ENCODE results near the gene ARL16. TPM values are rescaled to one million over a fixed set of nuclear protein-coding genes. Genes with fewer than 3 reads are reported as not detected.
A peak's percentile ranks its signal among the peaks of the same experiment; 100 is the strongest.

The ARL16 gene
- total RNA-seq, 2 donors from 2014 or later = 12.2 to 22.3 TPM

DNA sequence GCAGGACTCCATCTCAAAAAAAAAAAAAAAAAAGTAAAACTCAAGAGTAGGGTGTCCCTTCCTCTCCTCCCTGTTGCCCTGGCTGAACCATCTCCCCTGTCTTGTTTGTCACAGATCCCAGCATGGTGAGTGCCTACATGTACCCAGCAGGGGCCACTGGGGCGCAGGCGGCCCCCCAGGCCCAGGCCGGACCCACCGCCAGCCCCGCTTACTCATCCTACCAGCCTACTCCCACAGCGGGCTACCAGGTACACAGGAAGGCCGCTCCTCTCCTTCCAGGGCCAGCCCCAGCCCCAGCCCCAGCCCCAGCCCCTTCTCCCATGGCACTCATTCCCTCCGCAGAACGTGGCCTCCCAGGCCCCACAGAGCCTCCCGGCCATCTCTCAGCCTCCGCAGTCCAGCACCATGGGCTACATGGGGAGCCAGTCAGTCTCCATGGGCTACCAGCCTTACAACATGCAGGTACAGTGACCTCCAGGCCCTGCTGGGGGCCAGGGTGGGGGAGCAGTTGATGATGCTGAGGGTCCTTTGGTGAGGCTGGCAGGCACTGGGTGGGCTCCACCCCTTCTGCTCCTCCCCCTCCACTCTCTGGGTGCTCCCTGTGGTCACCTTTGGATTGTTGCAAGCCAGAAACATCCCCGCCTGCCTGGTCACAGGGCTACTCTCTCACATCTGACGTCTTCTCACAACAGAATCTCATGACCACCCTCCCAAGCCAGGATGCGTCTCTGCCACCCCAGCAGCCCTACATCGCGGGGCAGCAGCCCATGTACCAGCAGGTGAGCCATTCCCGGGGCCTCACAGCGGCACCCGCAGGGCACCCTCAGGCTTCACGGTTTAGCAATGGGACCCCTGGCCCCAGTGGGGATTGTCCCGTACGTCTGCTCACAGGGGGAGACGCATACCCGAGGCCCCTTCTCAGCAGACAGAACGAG is 17.0 kb upstream of the ARL16 start:
- intact Hi-C loops (cut with DNase I) = no loop called here
- ATAC-seq = no peak

DNA sequence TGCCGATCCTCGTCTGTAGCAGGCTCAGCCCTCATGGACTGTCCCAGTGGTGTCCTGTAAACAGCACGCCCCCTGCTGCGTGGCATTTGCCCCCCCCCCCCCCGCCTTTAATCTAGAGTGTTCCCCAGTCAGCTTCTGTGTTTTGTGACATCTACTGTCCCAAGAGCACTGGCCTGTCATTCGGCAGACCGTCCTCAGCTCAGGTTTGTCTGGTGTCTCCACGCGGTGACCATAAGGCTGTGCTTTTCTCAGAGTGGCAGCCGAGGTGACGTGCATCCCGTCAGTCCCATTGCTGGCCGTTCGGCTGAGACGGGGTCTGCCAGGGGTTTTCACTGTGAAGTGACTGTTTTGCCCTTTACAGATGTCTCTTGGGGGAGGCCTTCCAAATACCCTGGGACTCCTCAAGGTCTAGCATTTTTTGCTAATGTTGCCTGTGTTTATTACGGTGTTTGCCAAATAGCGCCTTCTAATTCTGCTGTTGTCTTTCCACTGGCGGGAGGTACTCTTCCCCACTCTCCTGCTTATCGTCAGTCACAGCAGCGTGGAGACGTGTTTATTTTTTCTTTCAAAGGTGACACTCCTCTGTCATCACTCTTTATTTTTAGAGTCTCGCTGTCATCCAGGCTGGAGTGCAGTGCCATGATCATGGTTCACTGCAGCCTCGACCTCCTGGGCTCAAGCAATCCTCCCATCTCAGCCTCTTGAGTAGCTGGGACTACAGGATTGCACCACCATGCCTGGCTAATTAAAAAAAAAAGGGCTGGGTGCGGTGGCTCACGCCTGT is 13.9 kb upstream of the ARL16 start:
- DNase-seq = no peak
- intact Hi-C loops (cut with DNase I) = no loop called here
- peak; percentile 13 to 21 for ATAC-seq

More for the DNA sequence above, 17.0 kb upstream of the ARL16 start:
- DNase-seq = no peak

DNA sequence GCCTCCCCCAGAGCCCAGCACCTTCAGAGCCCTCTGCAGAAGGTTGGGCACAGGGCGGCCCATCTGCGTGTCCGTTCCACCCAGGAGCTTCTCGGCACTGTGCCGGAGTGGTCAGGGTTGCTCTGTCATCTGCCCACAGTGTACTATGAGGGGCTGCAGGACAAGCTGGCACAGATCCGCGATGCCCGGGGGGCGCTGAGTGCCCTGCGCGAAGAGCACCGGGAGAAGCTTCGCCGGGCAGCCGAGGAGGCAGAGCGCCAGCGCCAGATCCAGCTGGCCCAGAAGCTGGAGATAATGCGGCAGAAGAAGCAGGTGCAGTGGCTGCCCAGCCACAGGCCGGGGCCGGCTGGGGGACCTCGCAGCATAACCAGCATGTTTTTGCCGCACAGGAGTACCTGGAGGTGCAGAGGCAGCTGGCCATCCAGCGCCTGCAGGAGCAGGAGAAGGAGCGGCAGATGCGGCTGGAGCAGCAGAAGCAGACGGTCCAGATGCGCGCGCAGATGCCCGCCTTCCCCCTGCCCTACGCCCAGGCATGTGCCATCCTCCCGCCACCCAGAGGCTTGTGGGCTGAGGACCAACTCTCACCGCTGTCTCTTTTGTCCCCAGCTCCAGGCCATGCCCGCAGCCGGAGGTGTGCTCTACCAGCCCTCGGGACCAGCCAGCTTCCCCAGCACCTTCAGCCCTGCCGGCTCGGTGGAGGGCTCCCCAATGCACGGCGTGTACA is 12.8 kb upstream of the ARL16 start:
- intact Hi-C loops (cut with DNase I) = no loop called here
- no peak for DNase-seq
- peak in 1 of 2 donors; percentile 55 for ATAC-seq

DNA sequence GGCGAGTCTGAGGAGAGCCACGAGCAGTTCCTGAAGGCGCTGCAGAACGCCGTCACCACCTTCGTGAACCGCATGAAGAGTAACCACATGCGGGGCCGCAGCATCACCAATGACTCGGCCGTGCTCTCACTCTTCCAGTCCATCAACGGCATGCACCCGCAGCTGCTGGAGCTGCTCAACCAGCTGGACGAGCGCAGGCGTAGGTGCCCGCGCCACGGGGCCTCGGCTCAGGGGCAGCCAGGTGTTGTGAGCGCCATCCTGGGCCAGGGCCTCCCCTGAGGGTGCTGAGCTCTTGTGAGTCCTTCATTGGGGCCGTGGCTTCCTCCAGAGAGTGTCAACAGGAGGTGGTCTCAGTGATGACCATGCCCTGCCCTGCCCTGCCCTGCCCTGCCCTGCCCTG is 12.2 kb upstream of the ARL16 start:
- intact Hi-C loops (cut with DNase I) = no loop called here
- no peak for ATAC-seq

DNA sequence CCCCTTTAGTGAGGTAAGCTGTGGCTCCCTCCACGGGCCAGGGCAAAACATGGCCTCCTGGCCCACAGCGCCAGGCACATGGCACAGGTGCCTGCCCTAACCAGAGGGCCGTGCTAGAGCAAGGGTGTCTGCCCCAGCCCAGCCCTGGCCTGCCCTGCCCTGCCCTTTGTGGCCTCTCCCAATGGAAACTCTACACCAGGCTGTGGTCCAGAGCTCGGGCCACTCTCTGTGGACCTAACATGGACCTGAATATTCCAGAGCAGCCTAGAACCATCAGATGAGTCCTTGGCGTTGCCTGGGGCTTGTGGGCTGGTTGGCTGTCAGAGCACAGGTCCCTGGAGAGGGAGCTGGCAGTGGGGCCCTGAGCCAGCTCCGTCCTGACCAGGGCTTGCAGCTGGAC is 11.6 kb upstream of the ARL16 start:
- intact Hi-C loops (cut with DNase I) = no loop called here
- no peak for DNase-seq

More for the DNA sequence above, 12.2 kb upstream of the ARL16 start:
- no peak for DNase-seq

DNA sequence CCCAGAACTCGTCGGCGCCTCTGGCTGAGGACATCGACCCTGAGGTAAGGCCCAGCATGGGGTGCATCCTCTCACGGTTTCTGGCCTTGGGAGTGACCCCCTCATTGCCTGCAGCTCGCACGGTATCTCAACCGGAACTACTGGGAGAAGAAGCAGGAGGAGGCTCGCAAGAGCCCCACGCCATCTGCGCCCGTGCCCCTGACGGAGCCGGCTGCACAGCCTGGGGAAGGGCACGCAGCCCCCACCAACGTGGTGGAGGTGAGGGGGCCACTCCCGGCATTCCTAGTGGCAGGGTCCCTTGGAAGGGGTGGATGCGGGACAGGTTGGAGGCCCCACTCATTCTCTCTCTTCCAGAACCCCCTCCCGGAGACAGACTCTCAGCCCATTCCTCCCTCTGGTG is 11.2 kb upstream of the ARL16 start:
- ATAC-seq = no peak
- intact Hi-C loops (cut with DNase I) = no loop called here
- no peak for DNase-seq

More for the DNA sequence above, 11.6 kb upstream of the ARL16 start:
- ATAC-seq = no peak

DNA sequence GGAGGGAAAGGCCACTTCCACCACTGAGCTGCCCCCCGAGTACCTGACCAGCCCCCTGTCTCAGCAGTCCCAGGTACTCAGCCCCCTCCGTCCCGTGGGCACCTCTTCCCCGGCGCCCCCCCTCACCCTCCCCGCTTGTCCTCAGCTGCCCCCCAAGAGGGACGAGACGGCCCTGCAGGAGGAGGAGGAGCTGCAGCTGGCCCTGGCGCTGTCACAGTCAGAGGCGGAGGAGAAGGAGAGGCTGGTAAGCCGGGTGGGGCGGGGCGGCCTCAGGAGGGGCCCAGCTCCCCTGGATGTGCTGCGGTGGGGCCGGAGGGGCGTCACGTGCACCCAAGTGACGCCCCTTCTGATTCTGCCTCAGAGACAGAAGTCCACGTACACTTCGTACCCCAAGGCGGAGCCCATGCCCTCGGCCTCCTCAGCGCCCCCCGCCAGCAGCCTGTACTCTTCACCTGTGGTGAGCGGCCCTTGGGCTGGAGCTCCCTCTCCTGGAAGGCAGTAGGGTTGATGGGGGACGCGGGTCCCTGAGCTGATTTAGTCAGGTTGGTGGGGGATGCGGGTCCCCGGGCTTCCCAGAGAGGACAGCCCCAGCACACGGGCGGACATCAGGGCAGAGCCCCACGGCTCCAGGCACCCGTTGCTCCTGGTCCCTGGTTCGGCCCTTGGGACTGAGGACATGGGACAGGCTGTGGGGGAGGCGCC is 10.1 kb upstream of the ARL16 start:
- DNase-seq (no peak), ATAC-seq (no peak)
- intact Hi-C loops (cut with DNase I) = no loop called here

DNA sequence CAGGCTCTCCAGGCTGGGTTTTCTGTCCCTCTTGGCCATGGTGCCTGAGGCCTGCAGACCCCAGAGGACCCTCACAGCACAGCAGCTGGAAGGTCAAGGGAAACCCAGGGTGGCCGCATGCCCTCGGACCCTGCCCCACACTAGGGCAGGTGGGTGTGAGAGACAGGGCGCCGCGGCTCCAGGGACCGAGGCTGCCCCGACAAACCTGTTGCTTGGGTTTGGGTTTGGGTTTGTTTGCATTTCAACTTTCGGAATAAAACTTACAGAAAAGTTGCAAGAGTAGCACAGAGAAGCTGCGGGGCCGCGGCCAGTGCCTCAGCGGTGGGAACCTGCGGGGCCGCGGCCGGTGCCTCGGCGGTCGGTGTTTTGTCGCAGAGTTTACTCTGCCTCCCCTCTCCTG is 8.0 kb upstream of the ARL16 start:
- no peak for ATAC-seq
- no peak for DNase-seq
- intact Hi-C loops (cut with DNase I) = no loop called here

DNA sequence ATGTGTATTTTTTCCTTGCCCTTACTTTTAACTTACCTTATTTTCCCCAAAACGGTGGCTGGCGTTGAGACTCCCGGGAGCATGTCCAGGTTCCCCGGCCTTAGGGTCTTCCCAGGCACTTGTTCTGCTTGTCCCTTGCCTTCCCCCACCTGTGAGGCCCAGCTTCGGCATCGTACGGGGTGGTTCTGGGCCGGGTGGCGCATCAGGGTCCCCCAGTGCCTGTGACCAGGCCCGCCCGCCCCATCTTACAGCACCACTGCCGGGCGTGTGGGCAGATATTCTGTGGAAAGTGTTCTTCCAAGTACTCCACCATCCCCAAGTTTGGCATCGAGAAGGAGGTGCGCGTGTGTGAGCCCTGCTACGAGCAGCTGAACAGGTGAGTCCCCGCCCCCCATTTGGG is 7.6 kb upstream of the ARL16 start:
- intact Hi-C loops (cut with DNase I) = no loop called here
- ATAC-seq = no peak

DNA sequence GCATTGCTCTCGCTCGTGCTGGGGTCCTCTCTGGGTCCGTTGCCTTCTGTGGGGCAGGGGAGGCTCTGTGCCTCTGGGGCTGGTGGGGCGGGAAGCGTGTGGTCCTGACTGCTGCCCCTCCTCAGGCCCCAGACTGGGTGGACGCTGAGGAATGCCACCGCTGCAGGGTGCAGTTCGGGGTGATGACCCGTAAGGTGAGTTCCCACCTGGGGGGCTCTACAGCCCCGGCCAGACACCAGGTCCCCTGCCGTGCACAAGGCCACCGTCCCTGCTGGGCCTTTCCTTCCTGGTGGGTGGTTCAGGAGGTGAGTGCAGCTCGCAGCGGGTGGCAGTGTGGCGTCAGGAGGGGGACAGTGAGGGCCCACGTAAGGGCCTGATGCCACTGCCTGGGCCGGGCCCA is 7.0 kb upstream of the ARL16 start:
- intact Hi-C loops (cut with DNase I) = no loop called here
- ATAC-seq (no peak), DNase-seq (no peak)

More for the DNA sequence above, 7.6 kb upstream of the ARL16 start:
- DNase-seq = no peak

DNA sequence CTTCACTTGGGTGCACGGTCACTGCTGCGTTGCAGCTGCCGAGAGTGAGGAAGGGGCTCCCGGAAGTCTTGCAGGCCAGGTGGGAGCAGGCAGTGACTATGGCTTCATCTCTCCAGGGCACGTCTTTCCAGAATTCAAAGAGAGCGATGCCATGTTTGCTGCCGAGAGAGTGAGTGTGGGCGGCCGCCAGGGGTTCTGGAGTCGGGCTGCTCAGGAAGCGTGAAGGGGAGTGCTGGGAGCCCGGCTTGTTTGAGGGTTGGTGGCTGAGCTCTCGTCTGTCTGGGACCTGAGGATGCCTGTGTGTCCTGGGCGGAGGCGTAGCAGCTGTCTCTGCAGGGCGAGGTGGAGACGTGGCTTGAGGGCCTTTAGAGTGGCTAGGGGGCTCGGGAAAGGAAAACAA is 6.5 kb upstream of the ARL16 start:
- intact Hi-C loops (cut with DNase I) = no loop called here
- DNase-seq (no peak), ATAC-seq (no peak)

DNA sequence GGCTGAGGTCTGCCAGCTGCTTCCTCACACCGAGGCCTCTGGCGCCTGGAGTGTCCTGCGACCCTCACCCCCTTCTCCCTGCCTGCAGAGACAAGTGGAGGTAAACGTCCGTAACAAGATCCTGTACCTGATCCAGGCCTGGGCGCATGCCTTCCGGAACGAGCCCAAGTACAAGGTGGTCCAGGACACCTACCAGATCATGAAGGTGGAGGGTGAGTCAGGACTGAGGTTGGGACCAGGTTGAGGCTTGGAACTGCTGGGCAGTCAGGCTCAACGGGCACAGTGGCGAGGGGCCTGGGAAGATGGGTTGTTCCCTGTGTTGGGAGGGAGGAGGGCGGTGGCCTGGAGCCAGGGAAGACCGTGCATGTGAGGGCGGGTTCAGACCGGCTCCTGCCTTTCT is 5.0 kb upstream of the ARL16 start:
- ATAC-seq = no peak

DNA sequence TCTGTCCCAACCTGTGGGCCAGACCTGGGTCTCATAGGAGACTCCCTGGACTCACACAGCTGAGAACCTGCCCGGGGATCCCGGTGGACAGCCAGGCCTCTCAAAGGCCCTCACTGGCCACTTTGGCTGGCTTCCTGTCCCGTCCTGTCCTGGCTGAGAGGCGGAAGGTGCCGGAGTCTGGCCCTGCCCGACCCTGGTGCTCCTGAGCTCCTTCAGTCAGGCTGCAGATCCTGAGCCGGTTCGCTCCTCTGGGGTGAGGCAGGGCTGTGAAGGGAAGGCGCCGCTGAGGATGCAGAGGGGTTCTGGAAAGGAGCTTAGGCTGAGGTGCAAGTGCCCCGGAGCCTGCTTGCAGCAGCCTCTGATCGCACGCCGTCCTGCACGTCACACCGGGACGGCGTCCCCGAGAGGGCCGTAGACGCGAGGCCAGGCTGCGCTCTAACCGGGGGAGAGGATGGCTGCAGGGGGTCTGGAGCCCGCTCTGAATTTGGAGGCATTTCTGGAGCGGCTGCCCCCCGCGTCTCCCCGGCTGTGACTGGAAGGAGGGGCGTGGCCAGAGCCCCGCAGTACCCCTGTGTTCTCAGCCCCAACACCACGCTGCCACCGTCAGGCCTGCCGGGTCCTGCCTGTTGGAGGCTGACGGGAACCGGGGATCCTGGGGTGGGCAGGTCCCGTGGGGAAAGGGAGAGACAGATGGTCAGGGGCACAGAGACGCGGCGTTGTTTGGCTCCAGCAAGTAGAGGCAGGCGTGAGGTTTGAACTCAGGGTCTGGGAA is 4.4 kb upstream of the ARL16 start:
- DNase-seq (no peak), ATAC-seq (no peak)
- intact Hi-C loops (cut with DNase I) = no loop called here

More for the DNA sequence above, 5.0 kb upstream of the ARL16 start:
- intact Hi-C loops (cut with DNase I) = no loop called here
- DNase-seq = no peak

DNA sequence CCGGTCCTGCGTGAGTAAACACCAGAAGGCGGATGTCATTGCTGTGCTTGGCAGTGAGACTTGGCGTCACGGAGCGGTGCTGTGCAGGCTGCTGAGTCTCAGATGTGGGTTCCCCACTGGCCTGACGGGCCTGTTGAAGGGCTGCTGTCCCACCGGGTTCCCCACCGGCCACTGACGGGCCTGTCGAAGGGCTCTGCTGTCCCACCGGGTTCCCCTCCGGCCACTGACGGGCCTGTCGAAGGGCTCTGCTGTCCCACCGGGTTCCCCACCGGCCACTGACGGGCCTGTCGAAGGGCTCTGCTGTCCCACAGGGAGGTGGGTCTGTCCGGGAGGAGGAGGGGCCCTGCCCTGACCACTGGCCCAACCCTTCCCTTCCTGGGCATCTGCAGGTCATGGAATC is 3.0 kb upstream of the ARL16 start:
- ATAC-seq = no peak
- intact Hi-C loops (cut with DNase I) = no loop called here
- no peak for DNase-seq

DNA sequence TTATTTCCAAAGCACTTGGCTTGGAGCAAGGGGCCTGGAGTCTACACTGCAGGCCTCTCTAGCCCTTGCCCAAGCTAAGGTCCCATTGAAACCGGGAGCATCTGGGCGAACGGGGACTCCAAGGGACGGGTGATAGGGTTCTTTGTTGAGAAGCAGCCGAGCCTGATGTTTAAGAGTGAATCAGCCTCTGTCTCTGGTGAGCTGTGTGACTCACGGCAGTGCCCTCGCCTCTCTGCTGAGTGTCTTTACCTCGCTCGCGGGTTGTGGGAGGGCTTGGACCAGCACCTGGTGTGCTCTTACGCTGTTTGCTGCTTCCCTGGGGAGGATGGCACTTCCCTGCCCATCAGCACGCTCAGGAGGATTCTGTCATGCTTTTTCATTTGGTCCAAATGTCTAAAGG is 1.5 kb upstream of the ARL16 start:
- ATAC-seq (no peak), DNase-seq (no peak)
- intact Hi-C loops (cut with DNase I) = no loop called here

DNA sequence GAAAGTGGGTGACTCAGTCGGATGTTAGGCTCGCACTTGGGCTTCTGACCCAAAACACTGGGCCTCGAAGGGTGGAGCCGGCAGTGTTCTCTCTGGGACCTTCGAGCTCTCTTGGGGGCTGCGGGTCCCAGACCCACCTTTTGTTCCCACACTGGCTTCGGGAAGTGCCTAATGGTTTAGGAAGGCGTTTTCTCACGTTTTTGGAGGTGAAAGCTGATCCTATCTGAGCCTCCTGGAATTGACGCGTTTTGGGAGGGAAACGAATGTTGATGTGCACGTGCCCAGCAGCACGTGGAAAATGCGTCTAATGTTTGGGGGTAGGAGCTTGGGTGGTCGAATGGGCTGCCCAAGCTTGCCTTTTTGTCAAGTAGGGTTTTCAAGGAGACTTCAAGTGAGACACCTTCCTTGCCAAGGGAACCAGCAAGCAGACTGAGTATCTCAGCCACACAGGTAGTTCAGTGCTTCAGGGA is 880 bp upstream of the ARL16 start:
- ATAC-seq (peak; percentile 2 to 39), DNase-seq (no peak)
- intact Hi-C loops (cut with DNase I) = no loop called here

DNA sequence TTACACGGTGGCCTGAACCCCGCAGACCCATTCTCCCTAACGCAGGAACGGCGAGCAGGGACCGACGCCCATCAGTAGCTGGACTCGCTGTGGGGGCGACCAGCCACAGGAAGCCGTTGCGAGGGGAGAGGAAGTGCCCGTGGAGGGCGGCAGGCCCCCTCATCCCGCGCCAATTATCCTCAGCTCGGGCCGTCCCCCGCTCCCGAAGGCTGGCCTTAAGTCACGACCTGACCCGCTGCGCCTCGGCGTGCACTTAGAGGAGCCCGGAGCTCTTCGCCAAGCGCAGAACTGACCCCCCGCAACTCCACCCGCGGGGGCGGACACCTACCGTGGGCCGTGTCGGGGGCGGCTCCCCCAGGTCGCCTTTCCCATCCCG is 401 bp downstream of the ARL16 start:
- intact Hi-C loops (cut with DNase I) = no loop called here
- ATAC-seq = peak; percentile 5 to 20
- no peak for DNase-seq

DNA sequence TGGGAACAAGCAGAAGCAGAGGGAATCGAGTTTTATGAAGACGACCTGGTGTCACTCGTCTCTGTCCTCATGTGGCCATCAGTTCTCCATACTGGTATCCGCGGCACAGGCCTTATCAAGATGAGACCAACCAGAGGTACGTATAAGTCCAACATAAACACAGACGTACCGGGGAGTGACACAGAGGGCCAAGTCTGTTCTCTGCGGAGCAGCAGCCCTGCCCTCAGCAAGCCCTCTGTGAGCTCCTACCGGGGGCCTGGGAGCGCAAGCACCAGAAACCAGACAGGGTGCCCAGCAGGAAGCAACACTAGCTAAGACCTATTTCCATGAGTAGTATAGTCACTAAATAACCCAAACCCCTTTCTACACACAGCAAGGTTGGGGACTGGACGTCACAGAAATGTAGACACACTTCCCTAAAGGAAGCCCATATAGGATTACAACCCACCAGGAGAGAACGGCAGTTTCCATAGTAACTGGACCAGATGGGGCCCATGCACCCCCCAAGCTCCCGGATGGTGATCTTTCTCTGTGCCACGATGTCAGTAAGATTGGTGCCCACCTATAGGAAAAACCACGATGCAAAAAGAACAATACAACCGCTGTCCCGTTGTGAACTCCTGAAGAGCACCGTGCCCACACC is 911 bp downstream of the ARL16 start:
- DNase-seq = no peak
- intact Hi-C loops (cut with DNase I) = no loop called here
- no peak for ATAC-seq

Data from left cardiac atrium (tissue), 4 donors.